ENCODE data around the gene RRBP1.

Gene RRBP1

DNA sequence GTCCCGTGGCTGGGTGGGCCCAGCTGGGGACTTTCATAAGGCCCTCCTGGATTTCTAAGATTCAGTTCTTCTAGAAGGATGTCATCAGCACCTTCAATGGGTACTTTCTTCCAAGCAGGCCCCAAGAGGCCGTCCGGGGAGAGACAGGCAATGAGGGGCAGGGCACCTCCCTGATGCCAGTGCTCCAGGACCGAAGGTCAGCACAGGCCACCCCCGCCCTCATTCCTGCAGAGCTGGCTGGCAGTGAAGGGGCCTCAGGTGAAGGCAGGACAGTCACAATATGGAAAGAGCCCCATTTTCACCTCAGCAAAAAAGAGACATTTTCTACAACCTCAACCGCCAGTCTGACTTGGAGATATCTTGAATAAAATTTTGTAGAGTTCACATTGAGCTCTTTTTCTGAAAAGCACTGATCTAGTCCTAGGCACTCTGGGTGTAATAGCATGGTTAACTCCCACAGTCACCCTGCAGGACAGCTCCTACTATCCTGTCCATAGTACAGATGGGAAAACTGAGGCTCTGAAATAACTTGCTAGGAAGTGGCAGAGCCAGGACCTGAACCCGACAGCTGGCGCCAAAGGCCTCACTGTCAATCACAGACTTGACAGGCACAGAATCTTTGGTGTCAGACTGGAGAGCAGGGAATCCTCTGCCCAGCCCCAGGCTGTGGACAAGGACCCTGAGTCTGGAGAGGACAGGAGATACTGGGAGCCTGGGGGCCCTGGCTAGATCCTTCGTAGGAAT is 50.3 kb downstream of the RRBP1 start:
- Mint-ChIP-seq H3K9me3 (no peaks in the 10 kb centered on the region), H3K4me3 (no peak overlapping the region), H3K27me3 (no peaks in the 10 kb centered on the region), H3K27ac (no peak overlapping the region), H3K36me3 (peaks cover 5% of the 10 kb centered on the region), H3K4me1 (no peaks in the 10 kb centered on the region)

DNA sequence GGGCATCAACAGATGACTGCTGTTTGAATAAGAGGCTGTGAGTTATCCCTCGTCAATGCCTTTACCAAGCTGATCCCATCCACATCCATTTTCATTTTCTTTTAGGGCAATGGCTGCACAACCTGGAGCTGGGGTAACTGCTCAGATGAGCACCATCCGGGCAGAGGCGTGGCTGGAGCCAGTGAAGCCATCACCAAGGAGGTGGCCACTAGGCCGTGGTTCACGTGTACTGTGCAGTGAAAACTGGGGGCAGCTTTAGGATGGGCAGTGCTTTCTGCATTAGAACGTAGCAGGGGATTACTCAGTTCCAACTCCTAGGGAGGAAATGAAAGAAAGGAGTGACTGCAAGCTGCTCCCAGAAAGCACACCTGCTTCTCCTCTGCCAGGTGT is 51.2 kb downstream of the RRBP1 start:
- no peak overlapping the region for H3K27ac Mint-ChIP-seq
- no peak overlapping the region for H3K4me3 Mint-ChIP-seq
- no peaks in the 10 kb centered on the region for H3K9me3 Mint-ChIP-seq
- peaks cover 8% of the 10 kb centered on the region for H3K36me3 Mint-ChIP-seq
- H3K4me1 Mint-ChIP-seq, result no peaks in the 10 kb centered on the region
- H3K27me3 Mint-ChIP-seq, result no peaks in the 10 kb centered on the region

DNA sequence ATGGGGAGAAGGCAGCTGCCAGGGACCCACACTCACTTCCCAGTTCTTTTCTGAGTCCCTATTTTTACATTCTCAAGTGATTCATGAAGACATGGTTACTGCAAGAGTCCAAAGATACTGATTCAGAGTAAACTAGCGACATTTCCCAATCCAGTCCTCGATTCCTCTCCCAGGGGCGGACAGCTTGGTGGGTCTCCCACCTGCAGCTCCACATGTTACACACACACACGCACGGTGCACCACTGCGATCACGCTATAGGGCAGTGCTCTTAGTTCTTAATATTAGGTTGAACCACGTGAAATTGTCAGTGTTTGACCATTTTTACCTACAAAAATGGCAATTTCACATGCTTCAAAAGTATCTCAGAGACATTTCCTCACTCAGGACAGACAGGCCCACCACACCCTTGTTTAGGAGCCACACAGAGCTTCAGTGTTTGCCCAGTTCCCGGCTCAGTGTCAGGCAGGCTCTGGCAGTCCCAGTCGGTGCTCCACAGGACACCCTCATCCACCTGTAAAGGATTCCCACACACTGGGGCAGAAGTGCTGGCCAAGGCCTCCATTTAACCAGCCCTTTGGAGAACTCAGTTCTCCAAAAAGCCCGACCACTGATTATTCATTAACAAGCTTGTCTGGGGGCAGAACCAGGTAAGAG is 51.8 kb downstream of the RRBP1 start:
- Mint-ChIP-seq H3K36me3 (peaks cover 8% of the 10 kb centered on the region), H3K4me1 (no peaks in the 10 kb centered on the region), H3K9me3 (no peaks in the 10 kb centered on the region), H3K27ac (no peak overlapping the region), H3K4me3 (no peak overlapping the region), H3K27me3 (no peaks in the 10 kb centered on the region)

DNA sequence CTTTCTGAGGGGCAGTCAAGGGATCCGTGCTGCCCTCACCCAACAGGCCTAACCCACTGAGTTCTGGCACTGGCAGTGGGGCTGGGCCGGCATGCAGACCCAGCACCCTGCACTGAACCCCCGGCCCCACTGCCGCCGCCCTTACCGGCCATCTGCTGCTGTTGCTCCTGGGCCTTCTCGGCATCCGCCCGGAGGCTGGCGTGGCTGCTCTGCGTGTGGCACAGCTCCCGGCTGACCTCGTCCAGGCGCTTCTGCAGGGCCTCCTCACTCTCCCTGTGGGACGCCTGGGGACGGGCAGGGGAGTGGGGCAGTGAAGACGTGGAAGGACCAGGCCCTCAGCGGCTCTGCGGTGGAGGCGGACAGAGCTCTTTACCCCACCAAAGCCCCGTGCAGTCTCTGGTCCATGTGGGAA is 52.4 kb downstream of the RRBP1 start:
- H3K36me3 Mint-ChIP-seq, result peaks cover 8% of the 10 kb centered on the region
- H3K9me3 Mint-ChIP-seq, result no peaks in the 10 kb centered on the region
- H3K4me3 Mint-ChIP-seq, result no peak overlapping the region
- no peaks in the 10 kb centered on the region for H3K27me3 Mint-ChIP-seq
- no peak overlapping the region for H3K27ac Mint-ChIP-seq
- no peaks in the 10 kb centered on the region for H3K4me1 Mint-ChIP-seq

DNA sequence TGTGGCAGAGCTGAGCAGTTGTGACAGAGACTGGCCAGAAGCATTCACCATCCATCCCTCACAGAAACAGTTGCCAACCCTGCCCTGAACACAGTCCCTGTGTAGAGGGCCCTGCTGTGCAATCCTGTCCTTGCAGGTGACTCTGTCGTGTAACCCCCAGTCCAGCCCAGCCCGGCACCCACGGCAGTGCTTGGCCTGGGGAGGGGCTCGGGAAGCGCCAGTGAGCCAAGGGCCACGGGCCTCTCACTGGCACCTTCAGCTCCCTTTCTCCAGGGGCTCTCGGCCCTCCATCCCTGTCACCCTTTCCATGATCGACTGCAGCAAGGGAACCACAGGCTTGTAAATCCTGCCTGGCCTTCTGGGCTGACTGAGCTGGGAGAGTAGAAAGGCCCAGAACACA is 53.0 kb downstream of the RRBP1 start:
- Mint-ChIP-seq H3K36me3 (peaks cover 8% of the 10 kb centered on the region), H3K27me3 (no peaks in the 10 kb centered on the region), H3K4me3 (no peak overlapping the region), H3K4me1 (no peaks in the 10 kb centered on the region), H3K9me3 (no peaks in the 10 kb centered on the region), H3K27ac (no peak overlapping the region)

DNA sequence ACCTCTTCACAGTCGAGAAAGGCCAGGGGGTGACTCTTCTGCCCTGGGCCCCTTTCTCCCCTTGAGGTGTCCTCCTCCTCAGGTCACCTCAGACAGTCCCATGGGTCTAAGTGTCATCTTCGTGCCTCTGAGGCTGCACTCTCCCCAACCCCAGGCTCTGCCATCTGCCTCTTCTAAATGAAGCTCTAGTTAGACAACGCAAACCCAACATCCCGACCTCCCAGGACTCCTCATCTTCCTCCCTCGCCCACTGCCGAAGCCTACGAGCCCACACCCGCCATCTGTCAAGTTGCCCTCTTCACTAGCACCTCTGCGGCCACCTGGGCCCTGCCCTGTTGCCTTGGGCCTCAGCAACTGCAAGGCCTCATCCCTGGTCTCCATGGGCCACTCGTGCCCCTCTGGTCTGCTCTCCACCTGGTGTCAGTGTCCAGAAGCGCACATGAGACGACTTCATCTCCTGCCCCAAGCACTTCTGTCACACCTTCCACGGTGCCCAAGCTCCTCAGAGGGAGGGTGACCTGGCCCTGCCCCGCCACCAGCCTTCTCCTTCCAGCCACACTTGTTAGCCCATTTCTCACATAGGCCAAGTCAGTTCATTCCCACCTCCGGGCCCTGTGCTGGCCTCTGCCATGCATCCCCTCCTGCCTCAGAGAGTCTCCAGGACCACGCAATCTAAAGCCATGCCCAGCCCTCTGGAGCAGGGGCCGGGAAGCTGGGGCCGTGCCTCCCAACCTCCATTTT is 53.8 kb downstream of the RRBP1 start:
- no peak overlapping the region for H3K4me3 Mint-ChIP-seq
- H3K27me3 Mint-ChIP-seq, result no peaks in the 10 kb centered on the region
- no peaks in the 10 kb centered on the region for H3K4me1 Mint-ChIP-seq
- peaks cover 8% of the 10 kb centered on the region for H3K36me3 Mint-ChIP-seq
- H3K27ac Mint-ChIP-seq, result no peak overlapping the region
- no peaks in the 10 kb centered on the region for H3K9me3 Mint-ChIP-seq

DNA sequence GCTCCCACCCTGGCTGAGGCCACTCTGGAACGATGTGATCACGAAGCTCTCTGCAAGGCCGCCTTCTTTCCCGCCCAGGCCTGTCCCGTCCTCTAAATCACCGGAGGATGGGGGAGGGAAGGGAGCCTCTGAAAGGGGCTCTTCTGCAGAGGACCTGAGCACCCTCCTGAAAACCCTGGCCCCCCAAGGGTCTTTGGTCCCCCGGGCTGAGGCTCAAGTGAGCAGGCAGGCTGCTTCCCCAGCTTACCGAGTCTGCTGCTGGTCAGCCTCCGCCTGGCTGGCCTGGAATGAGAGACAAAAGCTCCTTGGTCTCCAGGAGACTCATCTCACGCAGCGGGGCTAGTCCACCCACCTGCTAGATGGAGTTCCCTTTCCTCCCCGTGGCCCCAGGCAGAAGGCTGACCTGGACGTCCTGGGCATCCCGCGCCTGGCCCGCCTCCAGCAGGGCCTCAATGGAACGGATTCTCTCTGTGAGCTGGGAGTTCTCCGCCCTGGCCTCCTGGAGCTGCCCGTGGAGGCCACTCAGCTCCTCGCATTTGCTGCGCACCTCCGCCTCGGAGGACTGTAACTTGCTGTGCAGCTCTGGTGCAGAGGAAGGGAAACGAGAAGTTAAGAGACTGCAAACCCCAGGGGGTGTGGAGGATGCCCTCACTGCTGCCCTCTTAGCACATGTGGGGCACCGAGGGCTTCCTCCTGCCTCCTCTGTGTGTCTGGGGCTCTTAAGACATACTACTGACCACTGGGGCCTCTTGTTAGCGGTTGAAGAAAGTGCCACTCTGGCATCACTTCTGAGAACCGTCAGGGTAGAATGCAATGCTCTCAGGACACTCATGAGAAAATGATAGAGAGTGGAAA is 54.7 kb downstream of the RRBP1 start:
- H3K36me3 Mint-ChIP-seq, result peaks cover 7% of the 10 kb centered on the region
- H3K9me3 Mint-ChIP-seq, result no peaks in the 10 kb centered on the region
- no peaks in the 10 kb centered on the region for H3K4me1 Mint-ChIP-seq
- no peak overlapping the region for H3K27ac Mint-ChIP-seq
- no peak overlapping the region for H3K4me3 Mint-ChIP-seq
- H3K27me3 Mint-ChIP-seq, result no peaks in the 10 kb centered on the region

DNA sequence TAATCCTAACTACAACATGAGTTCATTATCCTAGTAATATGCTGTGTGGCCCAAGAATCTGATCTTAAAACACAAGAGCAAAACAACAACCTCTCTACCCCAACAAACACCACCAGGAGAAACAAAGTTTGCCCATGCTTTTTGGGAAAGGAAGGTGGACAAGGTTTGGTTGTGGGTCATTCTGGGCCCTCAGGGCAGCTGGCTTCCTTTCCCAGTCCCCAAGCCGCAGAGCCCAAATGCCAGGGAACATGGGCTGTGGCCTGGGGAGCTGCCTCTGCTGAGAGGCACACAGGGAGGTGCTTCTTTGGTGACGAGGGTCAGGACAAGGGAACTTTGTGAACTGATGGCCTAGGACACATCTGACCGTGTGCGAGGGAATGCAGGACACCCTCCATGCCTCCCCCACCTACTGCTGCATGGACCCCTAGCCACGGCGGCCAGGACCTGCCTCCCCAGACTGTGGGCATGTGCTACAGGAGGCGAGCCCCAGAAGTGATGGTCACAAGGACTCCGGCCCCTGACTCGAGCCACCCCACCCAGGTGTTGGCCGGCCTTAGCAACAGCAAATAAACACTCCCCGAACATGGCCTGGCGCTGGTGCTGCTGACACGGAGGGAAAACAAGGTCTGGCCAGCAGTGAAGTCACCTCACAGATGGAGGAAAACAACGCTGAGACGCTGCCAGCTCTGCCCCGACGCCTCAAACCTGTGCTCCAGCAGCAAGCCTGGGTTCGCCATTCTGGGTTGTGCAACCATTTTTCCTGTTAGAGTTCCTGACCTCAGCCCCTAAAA is 55.6 kb downstream of the RRBP1 start:
- no peaks in the 10 kb centered on the region for H3K4me1 Mint-ChIP-seq
- no peaks in the 10 kb centered on the region for H3K27me3 Mint-ChIP-seq
- no peaks in the 10 kb centered on the region for H3K9me3 Mint-ChIP-seq
- no peak overlapping the region for H3K27ac Mint-ChIP-seq
- no peak overlapping the region for H3K4me3 Mint-ChIP-seq
- H3K36me3 Mint-ChIP-seq, result peaks cover 4% of the 10 kb centered on the region

DNA sequence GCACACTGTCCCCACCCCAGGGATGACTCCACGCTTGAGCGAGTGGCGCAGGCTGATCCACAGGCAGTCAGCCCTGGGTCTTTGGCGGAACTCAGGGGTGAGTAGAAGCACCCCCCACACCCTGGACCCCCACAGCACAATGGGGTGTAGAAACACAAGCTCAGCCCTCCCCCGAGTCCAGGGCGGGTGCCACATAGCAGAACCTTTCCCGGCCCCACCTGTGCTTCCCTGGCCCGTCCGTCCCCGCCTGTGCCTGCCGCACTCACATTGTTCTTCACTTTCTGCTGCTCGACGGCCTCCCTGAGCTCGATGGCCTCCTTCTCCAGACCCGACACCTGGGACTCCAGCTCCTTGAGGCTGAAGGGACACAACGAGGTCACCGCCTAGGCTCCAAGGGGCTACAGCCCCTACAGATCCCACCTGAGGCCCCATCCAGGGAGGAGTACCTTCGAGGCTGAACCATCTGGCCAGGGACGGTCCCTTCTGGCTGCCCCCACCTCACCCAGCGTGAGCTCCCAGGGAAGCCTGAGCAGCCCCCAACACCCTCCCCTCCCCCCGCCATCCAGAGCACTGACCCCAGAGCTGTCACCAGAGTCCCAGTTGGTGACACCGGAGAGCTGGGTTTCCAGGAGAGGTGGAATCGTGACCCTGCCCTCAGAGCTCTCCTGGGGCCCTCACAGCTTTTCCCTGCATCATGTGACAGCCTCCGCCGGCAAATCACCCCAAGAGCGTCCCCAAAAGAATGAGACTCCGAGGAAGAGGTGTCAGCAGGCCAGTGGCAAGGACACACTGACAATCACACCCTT is 56.6 kb downstream of the RRBP1 start:
- no peak overlapping the region for H3K27ac Mint-ChIP-seq

DNA sequence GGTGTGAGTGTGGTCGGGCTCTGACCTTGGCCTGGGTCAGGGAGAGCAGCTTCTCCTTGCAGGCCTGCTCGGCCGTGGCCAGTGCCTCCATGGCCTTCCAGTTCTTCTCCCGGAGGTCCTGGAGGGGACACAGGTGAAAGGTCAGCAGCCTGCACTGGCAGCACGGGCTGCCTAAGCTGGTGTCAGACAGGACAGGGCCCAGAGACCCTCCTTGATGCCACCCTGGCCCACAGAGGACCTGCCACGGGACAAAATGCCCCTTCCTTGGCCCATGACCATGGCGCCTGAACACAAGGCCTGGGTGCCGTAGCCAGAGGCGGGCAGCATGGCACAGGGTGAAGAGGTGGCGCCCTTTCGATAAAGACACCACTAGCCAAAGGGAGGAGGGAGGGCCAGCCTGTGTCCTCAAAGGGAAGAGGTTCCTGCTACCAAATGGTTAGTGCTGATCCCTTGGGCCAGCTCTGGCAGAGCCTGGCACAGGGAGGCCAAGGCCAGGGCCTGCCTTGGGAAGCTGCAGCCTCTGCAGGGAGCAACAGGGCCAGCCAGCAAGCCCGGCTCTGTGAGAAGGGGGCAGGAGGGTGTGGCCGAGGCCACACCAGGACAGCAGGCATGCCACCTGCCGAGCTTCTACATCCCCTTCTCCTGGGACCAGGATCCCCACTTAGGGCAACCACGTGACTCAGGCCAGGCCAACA is 57.3 kb downstream of the RRBP1 start:
- Mint-ChIP-seq H3K9me3 (no peaks in the 10 kb centered on the region), H3K27me3 (no peaks in the 10 kb centered on the region), H3K36me3 (peaks cover 4% of the 10 kb centered on the region), H3K4me1 (no peaks in the 10 kb centered on the region), H3K4me3 (no peak overlapping the region), H3K27ac (no peak overlapping the region)

More for the DNA sequence above, 56.6 kb downstream of the RRBP1 start:
- no peaks in the 10 kb centered on the region for H3K27me3 Mint-ChIP-seq
- H3K4me3 Mint-ChIP-seq, result no peak overlapping the region
- H3K4me1 Mint-ChIP-seq, result no peaks in the 10 kb centered on the region
- peaks cover 4% of the 10 kb centered on the region for H3K36me3 Mint-ChIP-seq
- H3K9me3 Mint-ChIP-seq, result no peaks in the 10 kb centered on the region

DNA sequence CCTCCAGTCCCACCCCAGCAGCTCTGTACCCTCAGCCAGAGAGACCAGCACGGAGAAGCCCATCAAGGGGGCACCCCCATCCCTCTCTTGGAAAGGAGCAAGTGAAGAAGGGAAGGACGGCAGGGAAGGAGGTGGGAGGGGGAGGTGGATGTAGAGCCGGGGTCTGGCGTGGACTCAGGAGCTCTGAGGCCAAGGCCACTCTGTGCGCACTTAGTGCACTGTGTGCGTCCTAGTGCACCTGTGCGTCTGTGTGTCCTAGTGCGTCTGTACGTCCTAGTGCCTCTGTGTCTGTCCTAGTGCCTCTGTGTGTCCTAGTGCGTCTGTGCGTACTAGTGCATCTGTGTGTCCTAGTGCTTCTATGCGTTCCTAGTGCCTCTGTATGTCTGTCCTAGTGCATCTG is 58.0 kb downstream of the RRBP1 start:
- H3K27me3 Mint-ChIP-seq, result no peaks in the 10 kb centered on the region
- H3K9me3 Mint-ChIP-seq, result no peaks in the 10 kb centered on the region
- H3K36me3 Mint-ChIP-seq, result peaks cover 4% of the 10 kb centered on the region
- no peak overlapping the region for H3K27ac Mint-ChIP-seq
- no peak overlapping the region for H3K4me3 Mint-ChIP-seq
- no peaks in the 10 kb centered on the region for H3K4me1 Mint-ChIP-seq

DNA sequence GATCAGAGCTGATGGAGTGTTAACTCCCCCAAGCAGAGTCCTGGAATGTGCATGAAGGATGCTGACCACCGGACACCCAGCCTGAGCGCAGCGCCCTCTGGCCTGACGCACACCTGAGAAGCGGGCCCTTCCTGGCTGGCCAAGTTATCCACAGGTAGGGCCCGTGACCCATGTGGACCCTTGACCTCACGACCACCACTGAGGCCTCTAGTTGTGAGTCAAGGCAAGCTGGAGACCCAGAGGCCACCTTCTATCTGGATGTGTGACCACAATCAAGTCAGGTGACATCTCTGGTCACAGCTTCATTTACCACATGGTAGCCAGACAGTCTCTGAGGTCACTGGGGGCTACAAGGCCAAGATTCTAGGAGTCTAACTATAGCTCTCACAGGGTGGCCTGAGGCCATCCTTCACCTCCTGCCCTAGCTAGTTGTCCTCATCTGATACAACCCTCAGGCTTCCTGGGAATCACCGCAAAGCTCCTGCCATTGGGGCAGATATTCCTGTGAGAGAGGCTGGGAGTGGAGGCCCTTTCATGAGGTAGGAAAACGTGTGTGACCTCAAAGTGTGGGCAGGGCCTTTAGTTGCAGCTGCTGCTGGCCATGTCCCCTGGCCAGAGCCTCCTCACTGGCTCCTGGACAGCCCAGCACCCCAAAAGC is 59.1 kb downstream of the RRBP1 start:
- Mint-ChIP-seq H3K4me3 (no peak overlapping the region), H3K36me3 (peaks cover 3% of the 10 kb centered on the region), H3K27me3 (no peaks in the 10 kb centered on the region), H3K9me3 (no peaks in the 10 kb centered on the region), H3K4me1 (no peaks in the 10 kb centered on the region), H3K27ac (no peak overlapping the region)

DNA sequence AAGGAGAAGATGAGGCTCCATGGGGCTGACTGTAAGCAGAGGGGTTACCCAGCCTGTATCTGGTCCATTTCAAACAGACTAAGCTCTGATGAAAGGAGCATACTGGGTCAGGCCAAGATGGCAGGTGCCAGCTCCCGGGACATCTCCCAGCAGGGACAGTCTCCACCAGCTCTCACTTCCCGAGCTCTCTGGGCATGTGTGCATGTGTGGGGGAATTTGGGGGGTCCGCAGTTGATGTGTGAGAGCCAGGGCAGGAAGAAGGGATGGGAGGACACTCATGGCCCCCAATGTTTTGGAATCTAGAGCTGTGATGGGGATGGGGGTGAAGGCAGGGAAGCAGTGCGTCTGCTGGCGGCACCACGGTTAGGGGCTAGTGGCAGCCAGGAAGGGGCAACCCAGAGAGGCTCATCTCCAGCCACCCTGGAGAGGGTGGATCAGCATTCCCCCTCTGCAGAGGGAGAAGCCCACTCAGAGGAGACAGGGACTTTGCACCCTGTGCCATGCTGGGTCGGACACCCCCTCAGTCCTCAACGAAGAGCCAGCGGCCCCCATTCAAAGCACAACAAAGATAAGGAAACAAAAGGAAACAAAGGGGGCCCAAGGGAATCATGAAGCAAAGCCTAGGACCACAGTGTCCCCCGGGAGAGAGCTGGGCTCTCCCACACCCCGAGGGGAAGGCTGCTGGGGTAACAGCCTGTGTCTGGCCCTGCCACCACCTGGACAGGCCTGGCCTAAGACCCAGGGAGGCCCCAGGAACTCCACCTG is 59.8 kb downstream of the RRBP1 start:
- Mint-ChIP-seq H3K4me1 (no peaks in the 10 kb centered on the region), H3K9me3 (no peaks in the 10 kb centered on the region), H3K4me3 (no peak overlapping the region), H3K27ac (no peak overlapping the region), H3K36me3 (peaks cover 3% of the 10 kb centered on the region), H3K27me3 (no peaks in the 10 kb centered on the region)

Measured in activated naive CD4-positive, alpha-beta T cell treated with anti-CD3 and anti-CD28 coated beads, Interleukin-2, amount 50 U/mL, for 24 hours (primary cell).